HG03342 (cell line): ENCODE measurements around the gene LEPROT.
A peak's percentile ranks its signal among the peaks of the same experiment; 100 is the strongest.

ENCODE experiments used
- ATAC-seq: cut with Tn5 transposase; IDR thresholded peaks from one replicate; pipeline ENCODE4 v1.9.1; 2021; ENCODE audit warnings: mild to moderate bottlenecking, moderate library complexity; ENCODE audit not compliant: unreplicated experiment

The LEPROT gene

GRCh38 chr1:65412256-65412983, 8.0 kb upstream of the LEPROT start:
- no peak for ATAC-seq

GRCh38 chr1:65412984-65413375, 7.5 kb upstream of the LEPROT start:
- no peak for ATAC-seq

GRCh38 chr1:65414538-65414937, 5.9 kb upstream of the LEPROT start:
- no peak for ATAC-seq

GRCh38 chr1:65416767-65417166, 3.7 kb upstream of the LEPROT start:
- ATAC-seq, result no peak

- ATAC-seq, result no peak
Measured at GRCh38 chr1:65417729-65418128, 2.7 kb upstream of the LEPROT start.

- no peak for ATAC-seq
Measured at GRCh38 chr1:65418522-65419185, 1.8 kb upstream of the LEPROT start.

GRCh38 chr1:65419681-65420589, 533 bp upstream of the LEPROT start:
- peak; percentile 93 for ATAC-seq

GRCh38 chr1:65421351-65422025, 1.0 kb downstream of the LEPROT start:
- ATAC-seq, result no peak

- ATAC-seq, result no peak
Measured at GRCh38 chr1:65422241-65423203, 2.1 kb downstream of the LEPROT start.

GRCh38 chr1:65423884-65424572, 3.6 kb downstream of the LEPROT start:
- ATAC-seq, result no peak

GRCh38 chr1:65424573-65424889, 4.1 kb downstream of the LEPROT start:
- no peak for ATAC-seq

- no peak for ATAC-seq
Measured at GRCh38 chr1:65425006-65425405, 4.5 kb downstream of the LEPROT start.

GRCh38 chr1:65425697-65426096, 5.2 kb downstream of the LEPROT start:
- no peak for ATAC-seq

- ATAC-seq, result no peak
Measured at GRCh38 chr1:65429078-65429477, 8.6 kb downstream of the LEPROT start.

GRCh38 chr1:65429806-65430205, 9.3 kb downstream of the LEPROT start:
- ATAC-seq, result no peak

GRCh38 chr1:65431111-65431705, 10.7 kb downstream of the LEPROT start:
- peak; percentile 70 for ATAC-seq

GRCh38 chr1:65432918-65433317, 12.4 kb downstream of the LEPROT start:
- ATAC-seq, result no peak

GRCh38 chr1:65434255-65434654, 13.8 kb downstream of the LEPROT start:
- ATAC-seq, result no peak

- no peak for ATAC-seq
Measured at GRCh38 chr1:65434760-65435159, 14.3 kb downstream of the LEPROT start.
